Adrenal gland (tissue), 5 donors: Measurements from ENCODE around the gene KCNH8.

Experiments
- POLR2A ChIP-seq, 2 donors: fragments of 450-650 bp; IDR thresholded peaks; one replicate each; pipeline ENCODE4 v1.6.1; 2017; ENCODE audit warnings: antibody characterized with exemption in 2 of 2, mild to moderate bottlenecking in 2 of 2, moderate library complexity in 1 of 2
- TF ChIP-seq, protein P1 (sequence below), 6 experiments: fragments of 450-650 bp in 4 of 6; fragments of 200-600 bp in 2 of 6; sonication (generic) in 1 of 6; IDR thresholded peaks; 1 replicate in 5 of 6; 2 replicates in 1 of 6; pipeline versions ENCODE4 v1.5.1 to v1.8.0; 2016 to 2021; ENCODE audit warnings: antibody characterized with exemption in 6 of 6, mild to moderate bottlenecking in 2 of 6, moderate library complexity in 1 of 6
- donor health status: DM: no; HTN: no; CAD: no.

DNA sequence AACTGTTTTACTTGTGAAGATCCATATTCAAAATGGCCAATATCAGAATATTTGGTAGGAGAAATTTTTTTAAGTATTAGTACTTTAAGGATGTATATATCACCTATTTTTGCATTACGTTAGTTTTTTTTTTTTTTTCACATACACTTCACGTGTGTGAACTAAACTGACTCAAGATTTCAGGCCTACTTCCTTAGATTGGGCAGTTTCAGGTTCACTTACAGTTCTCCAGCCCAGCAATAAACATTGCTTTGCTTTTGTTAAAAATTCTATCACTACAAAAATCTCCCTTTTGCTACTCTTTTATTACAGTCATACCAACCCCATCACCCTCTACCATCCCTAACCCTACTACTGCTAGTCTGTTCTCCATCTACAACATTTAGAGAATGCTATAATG lies 183.6 kb downstream of the KCNH8 start:
- TF ChIP-seq, protein P1, sequence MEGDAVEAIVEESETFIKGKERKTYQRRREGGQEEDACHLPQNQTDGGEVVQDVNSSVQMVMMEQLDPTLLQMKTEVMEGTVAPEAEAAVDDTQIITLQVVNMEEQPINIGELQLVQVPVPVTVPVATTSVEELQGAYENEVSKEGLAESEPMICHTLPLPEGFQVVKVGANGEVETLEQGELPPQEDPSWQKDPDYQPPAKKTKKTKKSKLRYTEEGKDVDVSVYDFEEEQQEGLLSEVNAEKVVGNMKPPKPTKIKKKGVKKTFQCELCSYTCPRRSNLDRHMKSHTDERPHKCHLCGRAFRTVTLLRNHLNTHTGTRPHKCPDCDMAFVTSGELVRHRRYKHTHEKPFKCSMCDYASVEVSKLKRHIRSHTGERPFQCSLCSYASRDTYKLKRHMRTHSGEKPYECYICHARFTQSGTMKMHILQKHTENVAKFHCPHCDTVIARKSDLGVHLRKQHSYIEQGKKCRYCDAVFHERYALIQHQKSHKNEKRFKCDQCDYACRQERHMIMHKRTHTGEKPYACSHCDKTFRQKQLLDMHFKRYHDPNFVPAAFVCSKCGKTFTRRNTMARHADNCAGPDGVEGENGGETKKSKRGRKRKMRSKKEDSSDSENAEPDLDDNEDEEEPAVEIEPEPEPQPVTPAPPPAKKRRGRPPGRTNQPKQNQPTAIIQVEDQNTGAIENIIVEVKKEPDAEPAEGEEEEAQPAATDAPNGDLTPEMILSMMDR (IDR thresholded peaks at IDR 0.05) = no peak
- no peak for TF ChIP-seq POLR2A (IDR thresholded peaks at IDR 0.05)
